DMS79 (cell line): ENCODE data around the gene TRPV6.
A peak's percentile ranks its signal among the peaks of the same experiment; 100 is the strongest.

ENCODE experiments used
- DNase-seq: peaks from one replicate; lab custom pipeline; 2025; lab: John Stamatoyannopoulos, UW

The TRPV6 gene

DNA sequence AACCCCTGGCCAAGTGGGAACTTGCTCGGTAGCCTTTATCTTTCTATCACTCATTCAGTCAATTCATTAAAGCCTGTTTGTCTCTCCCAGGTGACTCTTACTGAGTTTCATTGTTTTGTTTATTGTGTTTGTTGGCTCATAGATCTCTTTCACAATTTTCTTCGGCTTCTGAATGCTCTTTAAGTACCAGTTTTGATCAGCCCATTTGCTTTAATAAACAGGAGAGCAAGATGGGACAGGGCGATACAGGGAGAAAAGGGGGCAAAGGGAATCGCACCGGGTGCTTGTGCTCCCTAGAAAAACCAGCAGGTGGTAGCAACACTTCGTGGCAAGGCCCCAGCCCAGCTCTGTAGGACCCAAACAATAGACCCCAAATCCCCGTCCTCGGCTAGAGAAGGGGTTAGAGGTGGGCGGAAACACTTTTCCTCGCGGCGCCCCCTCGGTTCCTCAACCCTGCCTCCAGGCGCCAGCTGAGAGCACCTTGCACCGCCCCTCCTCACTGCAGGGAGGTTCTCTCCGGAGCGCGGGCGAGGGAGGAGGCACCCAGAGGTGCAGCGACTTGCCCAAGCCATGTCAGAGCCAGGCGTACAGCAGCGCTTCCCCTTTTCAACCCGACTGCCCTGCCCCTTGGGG is 31.7 kb downstream of the TRPV6 start:
- peak; percentile 42 for DNase-seq

DNA sequence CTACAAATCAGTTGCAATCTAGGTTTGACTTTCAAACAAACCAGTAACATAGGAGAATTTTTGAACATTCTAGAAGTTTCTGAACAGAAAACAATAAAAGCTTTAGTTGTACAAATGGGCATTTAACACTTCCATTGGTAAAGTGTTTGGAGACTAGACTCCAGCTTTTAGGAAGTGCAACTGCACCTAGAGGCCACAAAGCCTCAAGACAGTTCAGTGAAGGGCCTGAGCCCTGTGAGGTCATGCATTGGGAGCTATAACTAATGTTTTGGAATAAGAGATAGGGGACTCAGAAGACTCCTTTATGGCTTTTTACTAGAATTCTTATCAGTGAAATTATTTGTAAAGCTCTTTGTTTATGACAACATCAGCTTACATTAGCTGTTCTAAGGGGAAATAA is 33.6 kb downstream of the TRPV6 start:
- no peak for DNase-seq

GRCh38 chr7:142851269-142851668 is 34.3 kb downstream of the TRPV6 start:
- DNase-seq, result no peak

DNA sequence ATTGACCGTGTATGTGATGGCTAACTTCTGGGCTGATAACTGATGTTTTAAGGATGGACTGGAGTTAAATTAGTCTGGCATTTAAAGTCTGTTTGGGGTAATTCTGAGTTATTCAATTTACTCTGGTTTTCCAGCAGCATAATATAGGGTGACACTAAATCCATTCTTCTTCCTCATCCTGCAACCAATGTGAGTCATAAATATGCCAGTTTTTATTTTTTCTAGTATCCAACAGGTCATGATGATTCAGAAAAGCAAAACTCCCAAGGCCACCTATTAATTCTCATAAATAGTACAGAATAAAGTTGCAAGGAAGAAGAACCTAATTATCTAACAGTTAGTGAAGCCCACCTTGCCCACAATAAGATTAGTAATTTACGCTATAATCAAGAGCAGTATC is 38.2 kb downstream of the TRPV6 start:
- DNase-seq, result no peak

DNA sequence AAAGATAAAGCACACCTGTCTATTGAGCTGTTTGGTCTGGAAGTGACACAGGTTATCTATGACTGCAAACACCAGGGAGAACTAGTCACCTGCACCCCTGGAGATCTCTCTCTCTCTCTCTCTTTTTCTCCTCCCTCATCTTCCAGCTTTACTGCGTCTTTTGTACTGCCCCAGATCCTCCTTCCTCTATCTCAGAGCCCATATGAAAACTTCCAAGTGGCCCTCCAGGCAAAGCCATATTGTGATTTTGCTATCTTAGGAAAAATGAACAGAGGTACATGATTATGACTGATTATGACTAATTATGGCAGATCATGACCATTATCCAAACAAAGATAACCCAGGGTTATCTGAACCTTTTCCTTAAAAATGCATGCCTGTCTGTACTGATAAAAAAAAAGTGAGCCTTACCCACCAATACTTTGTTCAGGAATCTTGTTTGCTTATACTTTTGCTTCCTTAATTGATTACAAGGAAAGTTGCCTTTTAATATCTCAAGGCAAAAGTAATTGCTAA is 43.2 kb downstream of the TRPV6 start:
- DNase-seq, result no peak

DNA sequence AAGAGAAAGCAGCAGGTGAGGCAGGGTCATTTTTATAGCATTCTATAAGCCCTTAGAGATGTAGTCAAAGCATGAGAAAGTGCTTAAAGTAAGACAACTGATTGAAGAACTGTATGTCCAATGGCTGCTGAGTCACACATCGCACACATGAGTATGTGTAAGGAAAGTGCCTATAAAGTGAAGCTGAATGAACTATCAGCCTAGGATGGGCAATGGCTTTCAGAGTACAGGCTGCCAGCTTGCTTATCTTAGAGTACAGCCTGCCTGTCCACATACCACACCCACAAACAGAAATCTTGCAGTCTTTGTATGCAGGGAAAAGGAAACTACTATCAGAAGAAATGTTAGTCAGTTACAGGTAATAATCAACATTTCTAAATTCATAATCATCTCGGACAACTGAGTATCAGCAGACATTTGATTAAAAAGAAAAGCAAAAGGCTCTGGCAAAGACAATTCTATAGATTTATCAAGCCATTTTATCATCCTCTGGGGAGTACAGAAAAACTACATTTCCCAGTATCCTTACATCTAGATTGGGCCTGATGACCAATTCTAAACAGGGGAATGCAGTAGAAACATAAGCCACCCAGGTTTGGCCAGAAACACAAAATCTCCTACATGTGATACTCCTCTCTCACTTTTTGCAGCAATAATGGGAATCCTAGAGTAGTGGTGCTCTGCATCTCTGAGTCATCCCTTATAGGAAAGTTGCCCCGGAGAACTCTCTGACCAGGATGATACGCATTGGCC is 46.9 kb downstream of the TRPV6 start:
- no peak for DNase-seq

- DNase-seq, result no peak
Measured at GRCh38 chr7:142836426-142836825, 49.1 kb downstream of the TRPV6 start.

GRCh38 chr7:142835487-142835886 is 50.1 kb downstream of the TRPV6 start:
- no peak for DNase-seq

- no peak for DNase-seq
Measured at GRCh38 chr7:142833174-142834048, 52.1 kb downstream of the TRPV6 start.

DNA sequence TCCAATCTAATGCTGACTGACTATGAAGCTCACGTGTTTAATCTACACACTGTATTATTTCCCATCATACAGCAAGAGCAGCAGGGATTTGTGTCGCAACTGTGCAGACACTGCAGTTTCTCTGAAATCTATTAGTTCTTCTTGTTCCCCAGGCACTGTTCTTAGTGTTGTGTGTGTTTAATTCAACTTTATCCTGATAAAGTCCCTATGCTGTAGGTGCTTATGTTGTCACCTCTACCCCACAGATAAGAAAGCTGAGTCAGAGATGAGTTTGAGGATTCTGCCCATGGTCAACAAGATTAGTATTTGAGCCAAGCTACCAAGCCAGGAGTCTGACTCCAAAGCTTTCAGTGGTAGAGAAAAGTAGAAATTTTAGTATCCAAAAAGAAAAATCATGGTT is 53.1 kb downstream of the TRPV6 start:
- no peak for DNase-seq

DNA sequence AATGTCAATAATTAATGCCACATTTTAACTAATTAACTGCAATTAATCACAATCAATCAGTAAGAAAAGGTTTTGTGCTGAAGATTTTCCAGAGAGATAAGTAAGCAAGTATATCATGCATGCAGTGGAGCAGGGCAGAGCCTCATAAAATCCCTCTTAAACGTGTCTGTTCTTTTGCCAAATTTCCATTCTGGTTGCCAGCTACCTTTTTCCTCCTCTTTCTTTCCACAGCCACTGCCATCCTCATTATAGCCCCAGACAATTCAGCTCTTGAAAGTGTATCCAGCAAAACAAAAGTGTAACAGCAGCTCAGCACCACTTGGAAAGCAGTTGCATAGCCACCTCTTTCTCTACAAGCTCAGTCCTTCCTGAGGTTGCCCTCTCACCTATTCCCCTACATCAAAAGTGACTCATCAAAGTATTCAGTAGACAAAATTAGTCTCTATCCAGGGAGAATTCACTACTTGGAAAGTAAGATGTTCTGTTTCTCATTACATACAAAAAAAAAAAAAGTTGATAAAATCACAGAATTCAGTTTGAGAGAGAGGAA is 57.5 kb downstream of the TRPV6 start:
- DNase-seq, result peak; percentile 93

DNA sequence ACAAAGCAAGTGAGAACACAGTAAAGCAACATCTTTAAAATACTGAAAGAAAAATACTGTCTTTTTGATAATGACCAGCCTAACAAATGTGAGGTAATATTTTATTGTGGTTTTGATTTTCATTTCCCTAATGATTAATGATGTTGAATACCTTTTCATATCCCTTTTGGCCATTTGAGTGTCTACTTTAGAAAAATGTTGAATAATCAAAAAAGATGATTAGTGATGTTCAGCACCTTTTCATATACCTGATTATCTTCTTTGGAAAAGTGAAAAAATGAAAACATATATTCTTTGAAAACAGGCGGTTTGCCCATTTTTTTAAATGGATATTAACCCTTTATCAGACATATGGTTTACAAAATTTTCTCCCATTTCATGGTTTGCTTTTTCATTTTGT is 62.8 kb downstream of the TRPV6 start:
- no peak for DNase-seq
